ENCODE data around the gene HNRNPK. TPM values are rescaled to one million over a fixed set of nuclear protein-coding genes. Genes with fewer than 3 reads are reported as not detected.

Gene HNRNPK
- total and polyA plus RNA-seq, 4 donors = 137 to 403 (median 231) TPM

DNA sequence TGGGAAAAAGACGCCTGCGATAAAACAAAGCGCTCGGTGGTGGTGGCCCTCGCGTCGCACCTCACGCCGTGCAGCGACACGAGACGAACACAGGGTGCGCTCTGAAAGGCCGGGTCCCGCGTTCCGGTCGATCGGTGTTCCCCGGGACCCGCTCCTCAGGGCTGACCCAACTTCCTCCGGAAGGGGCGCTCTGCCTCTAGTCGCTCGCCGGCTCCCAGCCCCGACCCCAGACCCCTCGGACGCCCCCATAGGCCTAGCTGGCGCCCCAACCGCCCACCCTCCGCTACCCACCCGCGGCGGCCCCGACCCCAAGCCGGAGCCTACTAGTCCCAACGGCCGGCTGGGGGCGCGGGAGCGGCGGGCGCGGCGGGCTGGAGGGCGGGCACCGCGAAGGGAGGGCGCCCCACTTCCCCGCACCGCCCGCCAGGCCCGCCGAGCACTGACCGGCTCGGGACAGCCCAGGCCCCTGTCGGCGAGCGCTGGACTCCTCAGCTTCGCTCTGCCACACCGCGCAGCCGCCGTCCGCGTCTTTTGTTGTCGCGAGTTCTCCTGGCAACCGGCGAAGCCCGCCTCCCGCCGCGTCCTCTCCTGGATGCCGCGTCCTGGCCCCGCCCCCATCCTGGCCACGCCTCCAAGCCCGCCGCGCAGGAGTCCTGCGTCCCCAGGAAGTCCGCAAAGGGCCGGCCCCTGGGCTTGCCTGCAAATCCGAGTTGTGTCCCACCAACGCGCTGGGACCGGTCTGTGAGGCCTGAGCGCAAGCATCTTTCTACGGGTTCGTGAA lies 58.9 kb downstream of the HNRNPK start, which contains the start of gene KIF27:
Gene KIF27 (minus strand): TSS at position 506 of the 781 bp plus-strand sequence. CDS start 5,841 bp downstream, outside the sequence.
- peak within 1 kb of the TSS; percentile 68 to 93 for H3K9ac ChIP-seq (ENCODE audit: low read depth in 1 of 2, low read length in 2 of 2)
- peak; percentile 99 for DNase-seq (ENCODE audit: low spot score)
- H3K4me3 ChIP-seq (ENCODE audit: low read depth in 1 of 3, low read length in 3 of 3) = peak within 1 kb of the TSS; percentile 75 to 99 (median 84)
- H3K4me1 ChIP-seq (ENCODE audit: control insufficient read depth in 4 of 4, insufficient read depth in 4 of 4, low read length in 3 of 4) = peaks cover 2 to 8% (median 5%) of the 10 kb centered on the region in 4 donors
- no peaks in the 10 kb centered on the region for H3K27me3 ChIP-seq (ENCODE audit: control insufficient read depth in 4 of 4, insufficient read depth in 4 of 4, low read length in 3 of 4)
- TF ChIP-seq FOXA1 (IDR thresholded peaks at IDR 0.05) (no peak), FOXA2 (IDR thresholded peaks at IDR 0.05) (no peak), REST (IDR thresholded peaks at IDR 0.05) (peak; percentile 76), RAD21 (IDR thresholded peaks at IDR 0.05) (peak in 1 of 2 donors; percentile 34), EGR1 (IDR thresholded peaks at IDR 0.05; ENCODE audit: low read depth in 2 of 2) (no peak), CTCF (IDR thresholded peaks at IDR 0.05; ENCODE audit: low read depth, low read length, missing input control) (peak; percentile 49), GABPA (IDR thresholded peaks at IDR 0.05 in 1 of 2, conservative IDR thresholded peaks at IDR 0.05 in 1 of 2) (peak; percentile 56 to 63), MAX (IDR thresholded peaks at IDR 0.05) (no peak), SP1 (IDR thresholded peaks at IDR 0.05) (peak; percentile 75), YY1 (IDR thresholded peaks at IDR 0.05) (peak; percentile 59), NR2F2 (IDR thresholded peaks at IDR 0.05) (no peak), JUND (IDR thresholded peaks at IDR 0.05) (peak in 1 of 2 donors; percentile 22), RXRA (IDR thresholded peaks at IDR 0.05) (peak in 1 of 2 donors; percentile 21), TAF1 (conservative IDR thresholded peaks at IDR 0.05) (peak; percentile 86), HNF4G (IDR thresholded peaks at IDR 0.05) (no peak), ATF3 (IDR thresholded peaks at IDR 0.05) (no peak), HNF4A (conservative IDR thresholded peaks at IDR 0.05) (peak; percentile 20 to 26)
- TF ChIP-seq, protein P1, sequence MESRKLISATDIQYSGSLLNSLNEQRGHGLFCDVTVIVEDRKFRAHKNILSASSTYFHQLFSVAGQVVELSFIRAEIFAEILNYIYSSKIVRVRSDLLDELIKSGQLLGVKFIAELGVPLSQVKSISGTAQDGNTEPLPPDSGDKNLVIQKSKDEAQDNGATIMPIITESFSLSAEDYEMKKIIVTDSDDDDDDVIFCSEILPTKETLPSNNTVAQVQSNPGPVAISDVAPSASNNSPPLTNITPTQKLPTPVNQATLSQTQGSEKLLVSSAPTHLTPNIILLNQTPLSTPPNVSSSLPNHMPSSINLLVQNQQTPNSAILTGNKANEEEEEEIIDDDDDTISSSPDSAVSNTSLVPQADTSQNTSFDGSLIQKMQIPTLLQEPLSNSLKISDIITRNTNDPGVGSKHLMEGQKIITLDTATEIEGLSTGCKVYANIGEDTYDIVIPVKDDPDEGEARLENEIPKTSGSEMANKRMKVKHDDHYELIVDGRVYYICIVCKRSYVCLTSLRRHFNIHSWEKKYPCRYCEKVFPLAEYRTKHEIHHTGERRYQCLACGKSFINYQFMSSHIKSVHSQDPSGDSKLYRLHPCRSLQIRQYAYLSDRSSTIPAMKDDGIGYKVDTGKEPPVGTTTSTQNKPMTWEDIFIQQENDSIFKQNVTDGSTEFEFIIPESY (IDR thresholded peaks at IDR 0.05) = peak; percentile 22
- peak within 1 kb of the TSS; percentile 91 to 94 for H3K27ac ChIP-seq (ENCODE audit: low read depth in 1 of 2, low read length in 2 of 2)
- no peaks in the 10 kb centered on the region for H3K9me3 ChIP-seq (ENCODE audit: control insufficient read depth in 4 of 4, low read length in 3 of 4)
- no peaks in the 10 kb centered on the region for H3K36me3 ChIP-seq (ENCODE audit: control insufficient read depth in 4 of 4, insufficient read depth in 3 of 4, low read depth in 1 of 4, low read length in 3 of 4)
- WGBS = under 1% methylated on average over 92 of the region's 92 CpGs

Data from liver (tissue), 9 donors.